PC-9 (cell line): ENCODE measurements around the gene AGBL3. TPM values are rescaled to one million over a fixed set of nuclear protein-coding genes. Genes with fewer than 3 reads are reported as not detected.

Experiments used
- BruUV-seq: library from RNA; stranded (reverse); fragments of 400-500 nt; replicated peaks from 2 replicates; lab custom pipeline; 2021; lab: Mats Ljungman, UMichigan
- CTCF ChIA-PET: fragments of 300-600 bp; sonication (Branson Sonifier 250); formaldehyde crosslinking; loops from one replicate; lab custom pipeline; 2022; ENCODE audit warnings: antibody characterized with exemption; lab: Charles Lee
- POLR2A ChIA-PET: fragments of 300-600 bp; sonication (Branson Sonifier 250); formaldehyde crosslinking; loops from one replicate; lab custom pipeline; 2022; ENCODE audit warnings: antibody characterized with exemption; ENCODE audit not compliant: unreplicated experiment; lab: Charles Lee
- DNase-seq, 2 experiments: peaks; one replicate each; pipeline versions ENCODE4 v3.0.0 to v3.0.0-alpha.2; 2015 to 2022; ENCODE audit warnings: mixed read lengths in 1 of 2
- H2AFZ ChIP-seq: fragments of 200-600 bp; sonication (generic); 2 replicates; pipeline ENCODE4 v1.8.1; 2017; ENCODE audit warnings: antibody characterized with exemption
- H3F3A ChIP-seq: fragments of 200-600 bp; sonication (generic); 2 replicates; pipeline ENCODE4 v1.8.1; 2017; ENCODE audit warnings: antibody characterized with exemption, mild to moderate bottlenecking, low read depth; ENCODE audit not compliant: insufficient read depth
- H3K27ac ChIP-seq: fragments of 200-600 bp; sonication (generic); 2 replicates; pipeline ENCODE4 v1.6.1; 2016; ENCODE audit warnings: mixed run types
- H3K27me3 ChIP-seq: fragments of 200-600 bp; sonication (generic); 2 replicates; pipeline ENCODE4 v1.6.1; 2016; ENCODE audit warnings: low read depth, mixed run types; ENCODE audit not compliant: insufficient read depth
- H3K36me3 ChIP-seq: fragments of 200-600 bp; sonication (generic); 2 replicates; pipeline ENCODE4 v1.6.1; 2016; ENCODE audit warnings: low read depth, mixed run types
- H3K4me1 ChIP-seq: fragments of 200-600 bp; sonication (generic); replicated peaks from 2 replicates; pipeline ENCODE4 v1.6.1; 2016; ENCODE audit warnings: mixed run types; ENCODE audit not compliant: insufficient read depth
- H3K4me2 ChIP-seq: fragments of 200-600 bp; sonication (generic); 2 replicates; pipeline ENCODE4 v1.6.1; 2017; ENCODE audit warnings: mixed run types
- H3K4me3 ChIP-seq: fragments of 200-600 bp; sonication (generic); 2 replicates; pipeline ENCODE4 v1.6.1; 2016; ENCODE audit warnings: mixed run types
- H3K79me2 ChIP-seq: fragments of 200-600 bp; sonication (generic); 2 replicates; pipeline ENCODE4 v1.6.1; 2017; ENCODE audit warnings: low read depth, mixed run types
- H3K9me2 ChIP-seq: fragments of 200-600 bp; sonication (generic); 2 replicates; pipeline ENCODE4 v1.8.1; 2017; ENCODE audit warnings: mild to moderate bottlenecking; ENCODE audit not compliant: insufficient read depth
- H3K9me3 ChIP-seq: fragments of 200-600 bp; sonication (generic); 2 replicates; pipeline ENCODE4 v1.8.1; 2016; ENCODE audit warnings: low read depth; ENCODE audit not compliant: insufficient read depth
- H4K20me1 ChIP-seq: fragments of 200-600 bp; sonication (generic); 2 replicates; pipeline ENCODE4 v1.8.1; 2017; ENCODE audit not compliant: insufficient read depth
- CTCF ChIP-seq: fragments of 200-600 bp; sonication (generic); conservative IDR thresholded peaks from 2 replicates; pipeline ENCODE4 v1.6.1; 2017; ENCODE audit warnings: mixed run types, antibody characterized with exemption, mild to moderate bottlenecking, moderate library complexity
- EZH2 ChIP-seq: fragments of 200-600 bp; sonication (generic); IDR thresholded peaks from 2 replicates; pipeline ENCODE4 v1.8.0; 2017; ENCODE audit warnings: antibody characterized with exemption, low read depth
- intact Hi-C: fragments of 100-400 bp; cut with micrococcal nuclease; formaldehyde crosslinking; loops from one replicate; pipeline ENCODE4 v1.10.0; 2022; ENCODE audit not compliant: unreplicated experiment
- total RNA-seq: library from RNA; stranded (reverse); gene quantifications from 2 replicates; pipeline ENCODE4 v1.2.3, GENCODE V29; 2021

The AGBL3 gene
- total RNA-seq, 1 experiment from 2014 or later, result 3.2 TPM

GRCh38 chr7:135147341-135147898 lies 161.1 kb downstream of the AGBL3 start:
- no peaks in the 10 kb centered on the region for H3K79me2 ChIP-seq
- BruUV-seq, result no TSS peak
- no peaks in the 10 kb centered on the region for H3K9me2 ChIP-seq
- ChIA-PET POLR2A (interaction anchor here (0.6 kb wide), 2 partner anchors 38 to 942 kb away, joined by 4 to 6 read pairs; no protein-coding TSS in a partner anchor), CTCF (interaction anchor here (0.8 kb wide), 1 partner anchor 22 kb away, joined by 3 read pairs; no protein-coding TSS in a partner anchor)
- no peaks in the 10 kb centered on the region for H3K27me3 ChIP-seq
- no peak for DNase-seq
- H3K4me1 ChIP-seq, result peaks cover 6% of the 10 kb centered on the region; the same call in 1 of the 2 replicates
- no peaks in the 10 kb centered on the region for H4K20me1 ChIP-seq
- TF ChIP-seq EZH2, result no peak
- no peak for TF ChIP-seq CTCF
- H3K4me2 ChIP-seq, result peak overlapping the region; percentile 63
- H3K36me3 ChIP-seq, result no peaks in the 10 kb centered on the region
- intact Hi-C loops, result loop anchor here (10.0 kb wide), 1 partner anchor 163 kb away; the partner anchor contains the start of gene AGBL3
- H3F3A ChIP-seq, result peaks cover 6% of the 10 kb centered on the region; the same call in 1 of the 2 replicates
- H3K27ac ChIP-seq, result no peak overlapping the region; the same call in 1 of the 2 replicates
- H2AFZ ChIP-seq, result peak overlapping the region; percentile 65; the same call in 1 of the 2 replicates
- H3K9me3 ChIP-seq, result no peaks in the 10 kb centered on the region
- peak overlapping the region; percentile 40; the same call in 1 of the 2 replicates for H3K4me3 ChIP-seq

- no peaks in the 10 kb centered on the region for H3K79me2 ChIP-seq
- H3K4me2 ChIP-seq, result peak within 1 kb of the TSS; percentile 63
- peak; percentile 22 to 77 for DNase-seq
- peaks cover 6% of the 10 kb centered on the region; the same call in 1 of the 2 replicates for H3K4me1 ChIP-seq
- peaks cover 6% of the 10 kb centered on the region; the same call in 1 of the 2 replicates for H3F3A ChIP-seq
- BruUV-seq, result no TSS peak
- H3K4me3 ChIP-seq, result peak within 1 kb of the TSS; percentile 40; the same call in 1 of the 2 replicates
- peak within 1 kb of the TSS; percentile 65 for H2AFZ ChIP-seq
- intact Hi-C loops, result loop anchor here (10.0 kb wide), 1 partner anchor 163 kb away; the partner anchor contains the start of gene AGBL3
- no peaks in the 10 kb centered on the region for H3K36me3 ChIP-seq
- H4K20me1 ChIP-seq, result no peaks in the 10 kb centered on the region
- ChIA-PET CTCF (interaction anchor here (0.8 kb wide), 1 partner anchor 22 kb away, joined by 3 read pairs; no protein-coding TSS in a partner anchor), POLR2A (interaction anchor here (0.6 kb wide), 1 partner anchor 38 kb away, joined by 4 read pairs; no protein-coding TSS in a partner anchor)
- no peak for TF ChIP-seq EZH2
- no peak for TF ChIP-seq CTCF
- H3K27me3 ChIP-seq, result no peaks in the 10 kb centered on the region
- 0 out of 2 replicates have a peak, but pooled peaks cover 2% of the 10 kb centered on the region for H3K9me3 ChIP-seq
- peak within 1 kb of the TSS; percentile 32; the same call in 1 of the 2 replicates for H3K27ac ChIP-seq
- no peaks in the 10 kb centered on the region for H3K9me2 ChIP-seq
Measured at GRCh38 chr7:135147899-135148721, 161.8 kb downstream of the AGBL3 start, which contains the start of gene TMEM140. TMEM140 (plus strand) TSS chr7:135148072; CDS start chr7:135164442, 16,370 bp downstream.
